NCI-H2227 treated with DMSO at 0.1 percent for 48 hours (cell line): Measurements from ENCODE around the gene XNDC1N.

Experiments used
- DNase-seq: peaks from one replicate; lab custom pipeline; 2025; lab: John Stamatoyannopoulos, UW

The XNDC1N gene, protein sequence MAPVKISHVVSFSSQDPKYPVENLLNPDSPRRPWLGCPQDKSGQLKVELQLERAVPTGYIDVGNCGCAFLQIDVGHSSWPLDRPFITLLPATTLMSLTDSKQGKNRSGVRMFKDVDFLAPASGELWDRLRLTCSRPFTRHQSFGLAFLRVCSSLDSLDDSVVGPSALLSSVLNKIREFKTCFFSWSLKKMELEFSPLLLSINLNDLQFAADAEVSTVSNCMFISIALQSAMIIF

DNA sequence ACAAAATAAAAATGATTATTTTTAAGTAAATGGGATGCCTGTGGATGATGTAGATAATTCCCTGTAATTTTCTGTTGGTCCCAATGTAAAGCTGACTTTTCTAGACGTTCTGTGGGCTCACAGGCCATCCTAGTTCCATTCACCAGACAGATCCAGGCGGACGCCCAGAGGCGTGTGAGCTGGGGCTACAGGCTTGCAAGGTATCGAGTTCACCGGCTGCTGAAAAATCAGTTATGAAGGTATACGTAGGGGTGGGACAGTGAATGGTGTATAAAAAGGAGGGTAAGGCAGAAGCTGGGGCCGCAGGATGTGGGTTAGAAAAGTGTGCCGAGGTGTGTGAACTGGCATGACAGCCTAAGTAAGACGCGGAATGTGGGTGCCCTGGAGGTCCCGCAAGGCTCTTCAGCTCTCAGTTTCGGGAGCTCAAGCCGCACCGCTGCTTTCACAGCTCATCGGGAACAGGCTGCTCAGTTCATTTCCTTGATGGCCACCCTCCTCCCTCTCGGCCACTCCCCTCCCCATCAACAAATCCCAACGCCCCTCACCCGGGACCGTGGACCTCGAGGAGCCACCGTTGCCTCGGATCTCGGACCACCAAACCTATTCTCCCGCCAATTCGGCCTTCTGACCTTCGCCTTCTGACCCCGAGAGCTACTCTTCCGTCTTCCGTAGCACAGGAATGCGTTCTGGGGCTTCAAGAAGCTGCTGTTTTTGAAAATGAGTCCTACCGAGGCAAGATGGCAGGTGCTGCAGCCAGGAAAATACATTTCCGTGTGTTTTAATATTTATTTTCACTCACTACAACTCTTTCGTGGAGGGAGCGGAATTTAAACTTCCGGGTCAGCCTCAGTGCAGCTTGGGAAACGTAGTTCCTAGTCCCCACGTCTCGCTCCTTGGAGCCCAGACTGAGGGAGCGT, at the start of gene XNDC1N:
XNDC1N (minus strand) TSS at position 775 of the 917 bp plus-strand sequence. CDS start 5,241 bp downstream, outside the sequence.
- peak; percentile 100 for DNase-seq

DNA sequence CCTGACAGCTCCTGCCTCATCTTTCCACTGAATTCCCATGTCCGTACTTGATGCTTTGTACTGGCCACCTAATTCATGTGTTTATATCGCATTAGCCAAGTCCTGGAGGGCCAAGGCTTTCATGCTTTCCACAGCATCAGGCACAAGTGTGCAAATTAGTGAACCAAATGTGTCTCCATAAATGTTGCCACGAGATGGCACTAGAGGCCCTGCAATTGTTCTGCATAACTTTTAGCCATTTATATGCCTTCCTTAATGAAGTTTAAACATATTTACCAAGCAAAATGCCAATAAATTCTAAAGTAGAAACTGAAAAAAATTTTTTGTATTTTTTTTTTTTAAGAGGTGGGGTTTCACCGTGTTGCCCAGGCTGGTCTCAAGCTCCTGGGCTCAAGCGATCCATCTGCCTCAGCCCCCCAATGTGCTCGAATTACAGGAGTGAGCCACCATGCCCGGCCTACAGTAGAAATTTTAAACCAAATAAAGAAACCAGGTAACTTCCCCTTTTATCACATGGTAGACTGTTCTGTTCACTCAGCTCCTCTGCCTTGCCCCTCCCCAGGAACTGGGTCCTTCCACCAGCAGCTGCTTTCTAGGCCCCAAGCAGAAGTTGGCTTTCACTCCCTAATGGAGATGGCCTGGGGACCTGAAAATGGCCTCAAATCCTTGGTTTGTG, 49.5 kb upstream of the XNDC1N start:
- DNase-seq, result peak; percentile 5

DNA sequence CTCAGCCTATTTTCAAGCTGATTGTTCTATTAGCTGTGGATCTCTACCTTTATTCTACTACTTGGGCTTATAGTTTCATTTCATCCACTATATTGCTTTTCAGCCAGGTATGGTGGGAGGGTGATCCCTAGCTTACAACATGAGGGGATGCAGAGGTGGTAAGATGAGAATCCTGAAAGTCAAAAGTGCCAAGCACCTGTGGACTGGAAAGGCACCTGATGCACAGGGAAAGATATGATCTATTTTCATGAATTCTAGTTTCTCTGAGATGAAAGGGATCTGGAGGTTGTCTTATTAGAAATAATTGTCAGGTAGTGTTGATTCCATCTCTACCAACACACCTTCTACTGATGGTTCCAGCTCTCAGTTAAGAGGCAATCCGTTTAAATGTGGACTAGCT, 48.7 kb upstream of the XNDC1N start:
- no peak for DNase-seq

DNA sequence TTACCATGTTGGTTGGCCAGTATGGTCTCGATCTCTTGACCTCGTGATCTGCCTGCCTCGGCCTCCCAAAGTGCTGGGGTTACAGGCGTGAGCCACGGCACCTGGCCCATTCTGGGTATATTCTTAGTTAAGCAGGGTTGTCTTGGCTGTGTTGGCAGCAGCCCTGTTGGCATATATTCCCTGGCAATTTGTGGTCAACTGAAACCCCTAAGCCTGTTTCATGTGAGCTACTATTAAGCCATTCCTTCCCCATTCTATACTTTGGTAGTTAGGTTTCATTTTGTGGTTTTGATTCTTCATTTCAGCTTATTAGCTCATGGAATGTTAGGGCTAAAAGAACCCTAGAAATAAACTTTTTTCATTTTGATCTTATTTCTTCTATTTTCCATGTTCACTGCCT, 48.2 kb upstream of the XNDC1N start:
- no peak for DNase-seq

DNA sequence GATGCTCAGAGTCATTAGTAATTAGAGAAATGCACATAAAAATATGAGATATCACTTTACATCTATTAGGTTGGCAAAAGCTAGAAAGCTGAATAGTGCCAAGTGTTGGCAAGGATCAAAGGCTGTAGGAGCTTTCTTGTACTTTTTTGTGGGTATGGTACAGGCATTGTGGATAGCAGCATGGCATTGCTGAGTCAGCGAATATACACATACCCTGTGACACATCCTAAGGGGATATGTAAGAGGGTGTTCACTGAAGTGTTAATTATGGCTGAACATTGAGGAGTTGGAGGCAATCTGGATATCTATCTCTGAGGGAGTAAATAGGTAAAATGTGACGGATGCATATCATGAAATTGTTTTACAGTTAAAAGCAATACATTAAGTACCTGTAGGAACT, 43.3 kb upstream of the XNDC1N start:
- DNase-seq, result no peak

DNA sequence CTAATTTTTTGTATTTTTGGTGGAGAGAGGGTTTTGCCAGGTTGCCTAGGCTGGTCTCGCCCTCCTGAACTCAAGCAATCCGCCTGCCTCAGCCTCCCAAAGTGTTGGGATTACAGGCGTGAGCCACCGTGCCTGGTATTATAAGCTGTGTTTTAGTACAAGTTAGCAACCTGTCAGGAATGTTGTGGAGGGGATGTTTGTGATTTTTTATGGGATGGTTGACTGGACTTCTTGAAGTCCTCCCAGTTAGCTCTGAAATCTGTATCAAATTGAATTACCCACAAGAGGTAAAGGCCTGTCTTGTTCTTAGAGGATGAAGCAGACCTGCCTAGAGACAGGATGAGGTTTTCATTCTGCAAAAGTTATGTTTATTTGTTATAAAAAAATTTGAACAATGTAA, 36.2 kb upstream of the XNDC1N start:
- no peak for DNase-seq

DNA sequence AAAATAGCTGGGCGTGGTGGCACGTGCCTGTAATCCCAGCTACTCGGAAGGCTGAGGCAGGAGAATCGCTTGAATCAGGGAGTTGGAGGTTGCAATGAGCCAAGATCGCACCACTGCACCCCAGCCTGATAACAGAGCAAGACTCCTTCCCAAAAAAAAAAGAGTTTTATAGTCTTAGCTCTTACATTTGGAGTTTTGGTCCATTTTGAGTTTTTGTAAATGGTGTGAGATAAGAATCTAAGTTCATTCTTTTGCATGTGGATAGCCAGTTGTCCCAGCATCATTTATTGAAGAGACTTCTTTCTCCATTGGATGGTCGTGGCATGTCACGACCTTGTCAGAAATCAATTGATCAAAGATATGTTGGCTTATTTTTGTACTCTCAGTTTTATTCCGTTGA, 35.1 kb upstream of the XNDC1N start:
- DNase-seq, result no peak

DNA sequence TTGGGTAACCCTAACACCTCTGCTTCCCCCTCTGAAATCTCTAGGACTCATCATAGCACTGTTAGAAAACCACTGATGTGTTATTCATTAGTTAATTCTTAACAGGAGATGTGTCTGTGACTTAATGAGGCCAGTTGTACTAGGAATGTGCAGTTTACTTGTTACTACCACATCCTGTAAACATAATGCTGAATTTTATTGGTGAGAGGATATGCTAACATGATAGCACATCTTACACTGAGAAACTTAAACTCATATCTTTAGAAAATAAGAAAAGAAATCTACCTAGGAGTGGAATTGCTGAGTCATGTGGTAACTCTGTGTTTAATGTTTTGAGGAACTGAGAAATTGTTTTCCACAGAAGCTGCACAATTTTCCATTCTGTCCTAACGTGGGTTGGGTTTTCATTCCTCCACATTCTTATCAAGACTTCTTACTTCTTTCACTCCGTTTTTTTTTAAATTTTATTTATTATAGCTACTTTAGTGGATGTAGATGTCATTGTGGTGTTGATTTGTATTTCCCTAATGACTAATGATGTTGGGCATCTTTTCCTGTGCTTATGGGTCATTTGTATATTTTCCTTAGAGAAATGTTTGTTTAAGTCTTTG, 34.1 kb upstream of the XNDC1N start:
- DNase-seq, result no peak

DNA sequence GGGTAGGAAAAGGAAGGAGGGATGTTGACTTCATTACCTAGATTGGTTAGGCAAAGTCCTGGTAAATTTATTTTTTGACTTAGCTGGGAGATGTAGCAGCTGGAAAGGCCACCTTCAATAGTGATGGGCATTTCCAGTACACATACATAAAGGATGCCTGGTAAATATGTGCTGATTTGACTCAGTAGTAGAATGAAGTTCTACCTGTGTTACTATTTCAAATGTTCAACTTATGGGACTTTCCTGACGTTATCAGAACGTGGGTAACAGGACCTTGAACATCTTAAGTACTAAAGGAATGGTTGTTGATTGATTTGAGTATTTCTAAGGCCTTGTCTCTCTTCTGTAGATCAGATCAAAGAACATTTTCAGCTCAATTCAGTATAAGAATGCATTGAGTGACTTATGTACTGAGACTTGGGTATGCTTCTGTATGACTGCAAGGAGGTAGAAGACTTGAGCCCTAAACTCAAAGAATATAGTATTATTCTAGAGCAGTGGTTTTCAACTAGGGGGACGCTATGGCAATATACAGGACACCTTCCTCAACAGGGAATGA, 27.6 kb upstream of the XNDC1N start:
- no peak for DNase-seq

DNA sequence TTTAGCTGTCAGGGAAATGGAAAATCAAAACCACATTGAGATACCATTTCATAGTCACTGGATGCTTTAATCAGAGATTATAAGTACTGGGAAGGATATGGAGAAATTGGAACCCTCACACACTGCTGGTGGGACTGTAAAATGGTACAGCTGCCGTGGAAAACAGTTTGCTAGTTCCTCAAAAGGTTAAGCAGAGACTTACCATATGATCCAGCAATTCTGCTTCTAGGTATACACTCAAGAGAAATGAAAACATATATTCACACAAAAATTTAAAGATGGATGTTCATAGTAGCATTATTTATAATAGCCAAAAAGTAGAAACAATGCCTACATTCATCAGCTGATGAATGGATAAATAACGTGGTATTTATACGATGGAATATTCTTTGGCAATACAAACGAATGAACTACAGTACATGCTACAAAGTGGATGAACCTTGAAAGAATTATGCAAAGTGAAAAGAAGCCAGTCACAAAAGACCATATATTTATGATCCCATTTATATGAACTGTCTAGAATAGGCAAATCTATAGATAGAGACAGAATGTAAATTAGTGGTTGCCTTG, 23.4 kb upstream of the XNDC1N start:
- DNase-seq, result no peak

DNA sequence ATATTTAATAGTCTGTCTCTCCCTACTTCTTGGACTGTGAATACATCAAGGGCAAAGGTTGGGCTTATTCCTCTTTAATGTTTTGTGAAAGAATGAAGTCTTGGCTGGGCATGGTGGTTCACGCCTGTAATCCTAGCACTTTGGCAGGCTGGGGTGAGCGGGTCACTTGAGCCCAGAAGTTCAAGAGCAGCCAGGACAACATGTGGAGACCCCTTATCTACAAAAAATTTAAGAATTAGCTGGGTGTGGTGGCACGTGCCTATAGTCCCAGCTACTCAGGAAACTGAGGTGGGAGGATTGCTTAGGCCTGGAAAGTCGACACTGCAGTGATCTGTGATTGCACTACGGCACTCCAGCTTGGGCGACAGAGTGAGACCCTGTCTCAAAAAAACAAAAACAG, 20.6 kb upstream of the XNDC1N start:
- no peak for DNase-seq

DNA sequence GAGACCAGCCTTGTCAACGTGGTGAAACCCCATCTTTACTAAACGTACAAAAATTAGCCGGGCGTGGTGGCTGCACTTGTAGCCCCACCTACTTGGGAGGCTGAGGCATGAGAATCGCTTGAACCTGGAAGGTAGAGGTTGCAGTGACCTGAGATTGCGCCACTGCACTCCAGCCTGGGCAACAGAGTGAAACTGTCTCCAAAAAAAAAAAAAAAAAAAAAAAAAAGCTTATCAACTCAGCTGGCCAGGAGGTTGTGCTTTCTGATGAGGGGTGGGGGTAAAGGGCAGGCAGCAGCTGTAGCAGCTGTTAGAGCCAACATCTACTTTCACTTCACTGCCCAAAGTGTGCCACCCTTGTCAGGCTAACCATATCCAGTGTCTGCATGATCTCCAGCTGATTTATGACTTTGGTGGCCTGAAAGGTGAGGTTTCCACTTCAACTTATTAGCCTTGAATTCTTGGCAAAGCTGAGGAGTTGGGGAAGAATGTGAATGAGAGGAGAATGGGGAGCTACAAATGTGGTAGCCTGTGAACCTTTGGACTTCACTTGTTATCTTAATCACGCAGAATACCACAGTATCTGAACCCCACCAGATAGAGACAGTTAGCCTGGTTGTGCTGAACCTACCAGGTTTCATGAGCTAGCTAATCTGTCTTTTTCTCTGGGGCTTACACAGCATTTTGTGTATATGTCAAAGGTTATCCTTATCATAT, 20.1 kb upstream of the XNDC1N start:
- DNase-seq, result no peak

DNA sequence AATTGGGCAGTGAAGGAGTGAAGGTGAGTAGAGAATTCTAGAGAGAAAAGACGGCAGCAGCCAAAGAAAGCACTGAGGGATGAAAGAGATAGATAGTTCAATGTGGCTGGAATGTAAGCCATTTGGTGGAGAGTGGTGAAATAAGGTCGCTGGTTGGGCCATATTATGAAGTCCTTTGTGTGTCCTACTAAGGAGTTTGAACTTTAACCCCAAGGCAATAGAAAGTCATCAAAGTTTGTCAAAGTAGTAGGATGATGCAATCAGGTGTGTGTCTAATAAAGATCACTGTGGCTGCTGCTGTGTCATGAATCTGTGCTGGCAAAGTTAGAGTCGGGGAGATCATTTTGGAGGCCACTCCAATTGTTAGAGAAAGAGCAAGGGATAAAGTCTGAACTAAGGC, 19.1 kb upstream of the XNDC1N start:
- no peak for DNase-seq

DNA sequence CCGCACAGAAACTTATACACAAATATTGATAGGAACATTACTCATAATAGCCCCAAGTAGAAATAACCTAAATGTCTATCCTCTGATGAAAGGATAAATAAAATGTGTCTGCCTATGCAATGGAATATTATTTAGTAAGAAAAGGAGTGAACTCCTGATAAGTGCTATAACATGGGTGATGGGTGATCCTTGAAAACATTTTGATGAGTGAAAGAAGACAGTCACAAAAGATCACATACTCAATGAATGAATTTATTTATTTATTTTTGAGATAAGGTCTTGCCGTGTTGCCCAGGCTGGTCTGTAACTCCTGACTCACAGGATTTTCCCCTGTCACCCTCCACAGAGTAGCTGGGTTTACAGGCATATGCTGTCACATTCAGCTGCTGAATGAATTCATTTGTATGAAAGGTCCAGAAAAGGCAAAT, 17.8 kb upstream of the XNDC1N start:
- no peak for DNase-seq

DNA sequence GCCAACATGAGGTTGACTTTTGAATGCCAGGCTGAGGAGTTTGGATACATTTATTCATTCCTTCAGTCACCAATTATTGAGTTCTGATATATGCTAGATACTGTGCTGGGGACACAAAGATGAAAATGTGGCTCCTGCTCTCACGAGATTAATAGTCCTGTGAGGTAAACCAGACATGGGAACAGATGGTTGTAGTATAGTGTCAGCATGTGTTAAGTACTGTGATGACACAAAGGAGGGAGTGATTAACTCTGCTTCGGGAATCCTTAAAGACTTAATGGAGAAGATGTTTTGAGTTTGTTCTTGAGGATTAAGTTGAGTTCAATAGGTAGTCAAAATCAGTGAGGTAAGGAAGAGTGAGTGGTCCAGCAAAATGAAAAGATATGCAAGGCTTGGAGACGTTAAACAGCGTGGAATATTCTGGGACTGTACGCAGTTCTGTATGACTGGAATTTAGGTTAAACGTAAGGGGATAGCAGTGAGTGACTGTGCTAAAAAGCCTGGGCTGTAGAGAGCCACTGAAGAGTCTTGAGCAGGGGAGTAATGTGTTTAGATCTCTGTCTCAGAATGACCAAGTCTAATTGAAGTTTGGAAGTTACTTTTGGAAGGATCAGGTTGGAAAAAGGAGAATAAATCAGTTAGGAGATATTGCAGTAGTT, 12.3 kb upstream of the XNDC1N start:
- no peak for DNase-seq

DNA sequence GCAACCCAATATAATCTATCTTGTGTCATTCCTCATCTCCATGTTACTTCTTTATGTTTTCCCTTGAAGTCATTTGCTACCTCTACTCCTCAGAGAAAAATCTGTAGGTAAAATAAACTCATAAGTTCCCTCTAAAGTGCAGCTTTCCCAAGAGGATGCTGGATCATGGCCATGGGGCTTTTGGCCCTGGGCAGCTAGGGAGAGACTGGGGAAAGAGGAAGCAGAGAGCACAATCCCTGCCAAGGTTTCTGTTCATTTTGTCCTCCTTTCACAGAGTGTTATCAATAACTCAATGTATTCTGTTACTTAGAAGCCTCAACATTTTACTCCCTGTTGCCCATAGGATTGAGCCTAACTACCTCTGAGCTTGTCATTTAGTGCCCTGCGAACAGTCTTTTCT, 9.4 kb upstream of the XNDC1N start:
- DNase-seq, result no peak

DNA sequence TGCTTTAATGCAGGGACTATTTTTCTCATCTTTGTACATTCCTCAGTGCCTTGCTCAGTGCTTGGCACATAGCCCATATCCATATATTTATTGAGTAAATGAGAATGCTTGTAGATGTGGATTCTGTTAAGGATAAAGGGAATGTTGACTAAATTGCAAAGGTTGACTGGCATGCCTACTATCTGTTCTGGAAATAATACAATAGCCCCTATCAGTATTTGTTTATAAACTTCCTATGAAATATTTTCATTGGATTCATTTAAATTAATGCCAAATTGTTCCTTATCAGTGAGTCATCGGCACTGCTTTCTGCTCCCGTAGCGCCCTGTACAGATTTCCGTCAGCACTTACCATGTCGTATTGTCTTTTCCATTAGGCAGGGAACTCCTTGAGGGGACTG, 8.4 kb upstream of the XNDC1N start:
- DNase-seq, result no peak

DNA sequence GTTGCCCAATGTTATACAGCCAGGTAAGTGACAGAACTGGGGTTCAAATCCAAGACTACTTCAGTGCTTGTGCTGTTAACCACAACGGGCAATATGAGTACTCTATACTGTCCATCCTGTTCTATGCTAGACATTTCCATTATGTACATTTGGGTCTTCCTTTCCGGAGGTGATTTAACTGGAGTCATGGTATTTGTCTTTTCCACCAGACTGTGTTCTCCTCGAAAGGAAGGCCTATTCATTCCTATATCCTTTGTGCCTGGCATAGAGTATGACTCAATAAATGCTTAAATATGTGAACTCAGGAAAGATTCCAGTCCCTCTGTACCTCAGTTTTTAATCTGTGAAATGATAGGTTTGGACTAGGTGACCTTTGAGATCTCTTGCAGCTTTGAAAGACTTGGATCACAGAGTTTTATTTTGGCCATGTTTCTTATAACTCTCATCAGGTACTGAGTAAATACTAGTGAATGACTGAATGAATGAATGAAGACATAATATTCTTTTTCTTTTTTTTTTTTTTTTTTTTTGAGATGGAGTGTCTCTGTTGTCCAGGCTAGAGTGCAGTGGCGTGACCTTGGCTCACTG, 7.0 kb upstream of the XNDC1N start:
- DNase-seq, result no peak

DNA sequence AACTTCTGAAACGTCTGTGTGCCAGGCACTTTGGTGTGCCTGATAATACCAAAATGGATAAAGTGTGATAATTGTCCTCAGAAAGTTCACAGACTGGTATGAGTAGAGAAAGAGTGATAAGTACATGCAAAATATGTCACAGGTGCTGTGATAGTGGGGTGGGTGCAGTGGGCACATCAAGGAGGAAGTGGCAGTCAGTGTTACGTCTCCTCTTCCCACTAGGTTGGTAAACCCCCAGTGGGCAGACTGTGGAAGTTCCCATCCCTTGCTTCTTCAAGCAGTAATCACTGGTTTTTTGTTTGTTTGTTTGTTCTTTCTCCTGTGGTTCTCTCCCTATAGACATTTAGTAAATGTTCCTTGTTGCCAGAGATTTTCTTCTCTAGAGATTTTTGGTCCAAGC, 5.8 kb upstream of the XNDC1N start:
- no peak for DNase-seq
